ENCODE data around the gene EMILIN2.

Gene EMILIN2

DNA sequence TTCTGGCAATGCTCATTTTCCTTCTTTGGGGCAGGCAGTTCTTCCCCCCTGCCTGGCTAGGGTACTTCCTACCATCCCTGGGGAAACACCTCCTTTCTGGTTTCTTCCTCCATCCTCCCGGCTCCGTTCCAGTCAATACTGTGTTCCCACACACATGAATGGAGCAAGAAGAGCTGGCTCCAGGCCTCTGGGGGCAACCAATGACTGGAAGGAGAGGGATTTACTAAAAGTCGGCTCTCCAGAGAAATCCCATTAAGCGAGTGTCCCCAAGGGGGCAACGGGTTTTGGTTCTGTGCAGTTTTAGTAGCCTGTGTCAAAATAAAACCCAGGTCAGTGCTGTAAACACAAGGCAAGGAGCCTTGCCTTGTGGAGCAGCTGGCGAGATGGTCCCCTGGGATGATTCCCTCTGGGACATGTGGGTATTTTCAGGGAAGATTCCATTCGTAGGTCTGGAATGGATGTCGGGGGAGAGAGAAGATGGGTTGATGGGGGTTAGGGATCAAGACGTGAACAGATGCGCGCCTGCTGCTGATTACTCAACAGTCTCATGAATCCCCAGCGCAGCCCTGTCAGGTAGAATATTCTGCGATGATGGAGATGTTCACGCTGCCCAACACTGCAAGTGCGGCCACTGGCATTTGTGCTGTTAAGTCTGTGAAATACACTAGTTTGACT is 32.0 kb downstream of the EMILIN2 start:
- Histone ChIP-seq H3K9me3 (ENCODE audit: control insufficient read depth, insufficient read depth, low read length) (no peaks in the 10 kb centered on the region), H3F3A (ENCODE audit: control insufficient read depth, insufficient read depth) (no peaks in the 10 kb centered on the region), H3K27ac (ENCODE audit: low read depth, low read length) (no peak overlapping the region), H3K9me2 (replicated peaks; ENCODE audit: control insufficient read depth, low read length) (no peaks in the 10 kb centered on the region), H3K27me3 (ENCODE audit: control insufficient read depth, low read length) (peaks cover 6% of the 10 kb centered on the region), H3K4me3 (ENCODE audit: low read length) (no peak overlapping the region), H3K4me1 (ENCODE audit: control insufficient read depth, low read length) (peaks cover 18% of the 10 kb centered on the region), H4K20me1 (ENCODE audit: control insufficient read depth, insufficient read depth, low read depth, low read length) (no peaks in the 10 kb centered on the region), H3K79me2 (ENCODE audit: control insufficient read depth, low read length) (no peaks in the 10 kb centered on the region), H3K4me2 (ENCODE audit: low read length) (no peak overlapping the region), H3K36me3 (ENCODE audit: control insufficient read depth, low read length) (no peaks in the 10 kb centered on the region)
- no peak for TF ChIP-seq EZH2phosphoT487 (IDR thresholded peaks at IDR 0.05; ENCODE audit: borderline replicate concordance, low read length)
- TF ChIP-seq, protein P1, sequence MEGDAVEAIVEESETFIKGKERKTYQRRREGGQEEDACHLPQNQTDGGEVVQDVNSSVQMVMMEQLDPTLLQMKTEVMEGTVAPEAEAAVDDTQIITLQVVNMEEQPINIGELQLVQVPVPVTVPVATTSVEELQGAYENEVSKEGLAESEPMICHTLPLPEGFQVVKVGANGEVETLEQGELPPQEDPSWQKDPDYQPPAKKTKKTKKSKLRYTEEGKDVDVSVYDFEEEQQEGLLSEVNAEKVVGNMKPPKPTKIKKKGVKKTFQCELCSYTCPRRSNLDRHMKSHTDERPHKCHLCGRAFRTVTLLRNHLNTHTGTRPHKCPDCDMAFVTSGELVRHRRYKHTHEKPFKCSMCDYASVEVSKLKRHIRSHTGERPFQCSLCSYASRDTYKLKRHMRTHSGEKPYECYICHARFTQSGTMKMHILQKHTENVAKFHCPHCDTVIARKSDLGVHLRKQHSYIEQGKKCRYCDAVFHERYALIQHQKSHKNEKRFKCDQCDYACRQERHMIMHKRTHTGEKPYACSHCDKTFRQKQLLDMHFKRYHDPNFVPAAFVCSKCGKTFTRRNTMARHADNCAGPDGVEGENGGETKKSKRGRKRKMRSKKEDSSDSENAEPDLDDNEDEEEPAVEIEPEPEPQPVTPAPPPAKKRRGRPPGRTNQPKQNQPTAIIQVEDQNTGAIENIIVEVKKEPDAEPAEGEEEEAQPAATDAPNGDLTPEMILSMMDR (IDR thresholded peaks at IDR 0.05; ENCODE audit: low read depth, low read length, poor library complexity, severe bottlenecking): no peak

DNA sequence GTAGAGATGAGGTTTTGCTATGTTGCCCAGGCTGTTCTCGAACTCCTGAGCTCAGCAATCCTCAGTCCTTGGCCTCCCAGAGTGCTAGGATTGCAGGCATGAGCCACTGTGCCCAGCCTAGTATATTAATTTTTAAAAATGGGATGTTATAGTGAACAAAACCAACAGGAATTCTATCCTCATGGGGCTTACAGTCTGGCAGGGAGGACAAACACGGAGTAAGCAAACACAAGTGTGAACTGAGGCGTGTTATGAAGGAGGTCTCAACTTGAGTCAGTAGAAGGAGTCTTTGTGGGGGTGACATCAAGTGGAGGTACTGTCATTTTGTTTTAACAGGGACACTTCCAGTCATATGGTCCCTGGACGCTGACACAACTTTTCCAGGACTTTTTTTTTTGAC is 33.1 kb downstream of the EMILIN2 start:
- Histone ChIP-seq H3K79me2 (ENCODE audit: control insufficient read depth, low read length) (no peaks in the 10 kb centered on the region), H3K4me1 (ENCODE audit: control insufficient read depth, low read length) (peaks cover 18% of the 10 kb centered on the region), H3F3A (ENCODE audit: control insufficient read depth, insufficient read depth) (no peaks in the 10 kb centered on the region), H4K20me1 (ENCODE audit: control insufficient read depth, insufficient read depth, low read depth, low read length) (no peaks in the 10 kb centered on the region), H3K9me3 (ENCODE audit: control insufficient read depth, insufficient read depth, low read length) (no peaks in the 10 kb centered on the region), H3K4me2 (ENCODE audit: low read length) (no peak overlapping the region), H3K36me3 (ENCODE audit: control insufficient read depth, low read length) (no peaks in the 10 kb centered on the region), H3K4me3 (ENCODE audit: low read length) (no peak overlapping the region), H3K27me3 (ENCODE audit: control insufficient read depth, low read length) (peaks cover 6% of the 10 kb centered on the region), H3K27ac (ENCODE audit: low read depth, low read length) (no peak overlapping the region), H3K9me2 (replicated peaks; ENCODE audit: control insufficient read depth, low read length) (no peaks in the 10 kb centered on the region)
- TF ChIP-seq EZH2phosphoT487 (IDR thresholded peaks at IDR 0.05; ENCODE audit: borderline replicate concordance, low read length): no peak
- TF ChIP-seq, protein P1 (IDR thresholded peaks at IDR 0.05; ENCODE audit: low read depth, low read length, poor library complexity, severe bottlenecking): no peak

DNA sequence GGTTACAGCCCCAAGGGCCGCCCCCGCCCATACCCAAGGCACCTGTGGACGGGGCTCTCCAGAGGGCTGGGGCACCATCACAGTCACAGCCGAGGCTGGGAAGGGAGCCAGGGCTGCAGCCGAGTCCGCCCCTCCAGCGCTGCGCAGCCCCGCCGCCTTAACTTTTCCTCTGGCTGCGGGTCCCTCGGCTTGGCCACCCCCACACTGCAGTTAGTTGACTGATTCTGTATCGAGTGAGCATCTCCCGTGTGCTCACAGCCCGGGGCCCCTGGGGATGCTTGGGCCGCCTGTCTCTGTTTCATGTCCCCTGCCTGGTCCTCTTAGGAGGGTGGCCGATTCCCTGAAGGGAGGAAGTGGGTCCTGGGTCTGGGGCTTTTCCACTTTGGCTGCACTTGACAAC is 33.7 kb downstream of the EMILIN2 start:
- H3K4me1 ChIP-seq (ENCODE audit: control insufficient read depth, low read length): peaks cover 18% of the 10 kb centered on the region
- TF ChIP-seq EZH2phosphoT487 (IDR thresholded peaks at IDR 0.05; ENCODE audit: borderline replicate concordance, low read length): no peak
- TF ChIP-seq, protein P1 (IDR thresholded peaks at IDR 0.05; ENCODE audit: low read depth, low read length, poor library complexity, severe bottlenecking): no peak

More for the DNA sequence above, 33.7 kb downstream of the EMILIN2 start:
- peaks cover 6% of the 10 kb centered on the region for H3K27me3 ChIP-seq (ENCODE audit: control insufficient read depth, low read length)
- H4K20me1 ChIP-seq (ENCODE audit: control insufficient read depth, insufficient read depth, low read depth, low read length): no peaks in the 10 kb centered on the region
- H3K9me2 ChIP-seq (replicated peaks; ENCODE audit: control insufficient read depth, low read length): no peaks in the 10 kb centered on the region
- H3K27ac ChIP-seq (ENCODE audit: low read depth, low read length): no peak overlapping the region
- H3F3A ChIP-seq (ENCODE audit: control insufficient read depth, insufficient read depth): no peaks in the 10 kb centered on the region
- H3K36me3 ChIP-seq (ENCODE audit: control insufficient read depth, low read length): no peaks in the 10 kb centered on the region
- no peaks in the 10 kb centered on the region for H3K9me3 ChIP-seq (ENCODE audit: control insufficient read depth, insufficient read depth, low read length)
- H3K79me2 ChIP-seq (ENCODE audit: control insufficient read depth, low read length): no peaks in the 10 kb centered on the region
- H3K4me3 ChIP-seq (ENCODE audit: low read length): no peak overlapping the region
- H3K4me2 ChIP-seq (ENCODE audit: low read length): no peak overlapping the region
